HEK293 (cell line): Measurements from ENCODE around the gene EXD3.

Experiments
- CTCF ChIA-PET: fragments of 350-600 bp; formaldehyde crosslinking; extraction: SDS; loops from one replicate; lab custom pipeline; 2021; ENCODE audit warnings: antibody characterized with exemption; lab: Yijun Ruan, JAX
- POLR2A ChIA-PET: fragments of 300-600 bp; formaldehyde crosslinking; extraction: SDS; loops from one replicate; lab custom pipeline; 2020; ENCODE audit warnings: antibody characterized with exemption, inconsistent platforms; lab: Yijun Ruan, JAX
- H3K27ac ChIP-seq: fragments of 200-500 bp; sonication (Bioruptor generic); 2 replicates; pipeline ENCODE4 v1.5.1; 2014; ENCODE audit warnings: low read depth, low read length, control low read depth, inconsistent platforms; ENCODE audit errors: extremely low read depth
- H3K36me3 ChIP-seq, 2 experiments: fragments of 200-500 bp in 1 of 2; sonication (Bioruptor generic) in 1 of 2; 1 replicate in 1 of 2; 2 replicates in 1 of 2; pipeline ENCODE4 v1.5.1; 2014 to 2017; ENCODE audit warnings: inconsistent platforms in 2 of 2, low read length in 2 of 2; ENCODE audit not compliant: control insufficient read depth in 2 of 2, insufficient read depth in 1 of 2
- H3K4me1 ChIP-seq: fragments of 200-500 bp; sonication (Bioruptor generic); 2 replicates; pipeline ENCODE4 v1.5.1; 2014; ENCODE audit warnings: mild to moderate bottlenecking, low read length, inconsistent platforms; ENCODE audit not compliant: control insufficient read depth, insufficient read depth
- H3K4me3 ChIP-seq: 2 replicates; pipeline ENCODE4 v1.5.1; 2011; ENCODE audit warnings: low read depth, mild to moderate bottlenecking, control low read depth, low read length, moderate library complexity
- H3K9me3 ChIP-seq: fragments of 200-500 bp; sonication (Bioruptor generic); 2 replicates; pipeline ENCODE4 v1.5.1; 2014; ENCODE audit warnings: low read depth, low read length, inconsistent platforms; ENCODE audit not compliant: control insufficient read depth, insufficient read depth
- BCL11A ChIP-seq: fragments of 450-650 bp; formaldehyde crosslinking; IDR thresholded peaks from 2 replicates; pipeline ENCODE4 v1.5.1; 2016; ENCODE audit warnings: low read depth, missing biosample characterization, missing genetic modification characterization
- GLI2 ChIP-seq: fragments of 450-650 bp; formaldehyde crosslinking; IDR thresholded peaks from 2 replicates; pipeline ENCODE4; 2017; ENCODE audit warnings: missing biosample characterization, missing genetic modification characterization, low read depth, borderline replicate concordance
- GLIS2 ChIP-seq: fragments of 450-650 bp; formaldehyde crosslinking; IDR thresholded peaks from 2 replicates; pipeline ENCODE4 v1.5.1; 2016; ENCODE audit warnings: missing biosample characterization, missing genetic modification characterization
- HOXA7 ChIP-seq: sonication (generic); formaldehyde crosslinking; IDR thresholded peaks from 2 replicates; pipeline ENCODE4 v1.8.1; 2022; ENCODE audit warnings: missing genetic modification reagents, borderline replicate concordance
- IKZF3 ChIP-seq: fragments of 450-650 bp; IDR thresholded peaks from 2 replicates; pipeline ENCODE4 v1.5.0; 2018; ENCODE audit warnings: missing biosample characterization, mild to moderate bottlenecking, missing genetic modification characterization, moderate library complexity
- KLF9 ChIP-seq: fragments of 450-650 bp; formaldehyde crosslinking; IDR thresholded peaks from 2 replicates; pipeline ENCODE4 v1.5.1; 2016; ENCODE audit warnings: missing biosample characterization, missing genetic modification characterization, low read depth
- MEIS1 ChIP-seq: sonication (generic); formaldehyde crosslinking; IDR thresholded peaks from 2 replicates; pipeline ENCODE4 v1.8.1; 2022; ENCODE audit warnings: missing genetic modification reagents, mild to moderate bottlenecking, borderline replicate concordance
- REPIN1 ChIP-seq: fragments of 450-650 bp; formaldehyde crosslinking; IDR thresholded peaks from 2 replicates; pipeline ENCODE4 v1.5.1; 2017; ENCODE audit warnings: missing biosample characterization, missing genetic modification characterization, low read depth
- SP2 ChIP-seq: fragments of 450-650 bp; formaldehyde crosslinking; IDR thresholded peaks from 2 replicates; pipeline ENCODE4 v1.5.1; 2016; ENCODE audit warnings: missing biosample characterization, missing genetic modification characterization
- ZBTB17 ChIP-seq: fragments of 450-650 bp; formaldehyde crosslinking; IDR thresholded peaks from 2 replicates; pipeline ENCODE4 v1.5.1; 2016; ENCODE audit warnings: missing biosample characterization, missing genetic modification characterization
- ZEB2 ChIP-seq: fragments of 450-650 bp; formaldehyde crosslinking; IDR thresholded peaks from 2 replicates; pipeline ENCODE4 v1.5.1; 2016; ENCODE audit warnings: missing biosample characterization, missing genetic modification characterization
- ZFHX2 ChIP-seq: fragments of 450-650 bp; formaldehyde crosslinking; conservative IDR thresholded peaks from 2 replicates; pipeline ENCODE4 v1.5.1; 2016; ENCODE audit warnings: missing biosample characterization, missing genetic modification characterization
- ZFP41 ChIP-seq: fragments of 450-650 bp; formaldehyde crosslinking; IDR thresholded peaks from 2 replicates; pipeline ENCODE4 v1.5.1; 2016; ENCODE audit warnings: missing biosample characterization, missing genetic modification characterization, borderline replicate concordance
- ZNF133 ChIP-seq: fragments of 450-650 bp; formaldehyde crosslinking; IDR thresholded peaks from 2 replicates; pipeline ENCODE4 v1.5.1; 2016; ENCODE audit warnings: missing biosample characterization, missing genetic modification characterization
- ZNF223 ChIP-seq: fragments of 450-650 bp; formaldehyde crosslinking; IDR thresholded peaks from 2 replicates; pipeline ENCODE4 v1.5.1; 2016; ENCODE audit warnings: missing biosample characterization, missing genetic modification characterization
- ZNF324 ChIP-seq: fragments of 450-650 bp; formaldehyde crosslinking; IDR thresholded peaks from 2 replicates; pipeline ENCODE4 v1.5.1; 2016; ENCODE audit warnings: missing biosample characterization, missing genetic modification characterization
- ZNF335 ChIP-seq: fragments of 450-650 bp; formaldehyde crosslinking; conservative IDR thresholded peaks from 2 replicates; pipeline ENCODE4 v1.5.1; 2016; ENCODE audit warnings: missing biosample characterization, missing genetic modification characterization
- ZNF391 ChIP-seq: fragments of 450-650 bp; formaldehyde crosslinking; IDR thresholded peaks from 2 replicates; pipeline ENCODE4 v1.5.1; 2016; ENCODE audit warnings: low read depth, missing biosample characterization, missing genetic modification characterization, borderline replicate concordance
- ZNF416 ChIP-seq: fragments of 450-650 bp; formaldehyde crosslinking; IDR thresholded peaks from 2 replicates; pipeline ENCODE4 v1.5.1; 2016; ENCODE audit warnings: missing biosample characterization, missing genetic modification characterization
- ZNF423 ChIP-seq: fragments of 450-650 bp; formaldehyde crosslinking; IDR thresholded peaks from 2 replicates; pipeline ENCODE4 v1.5.1; 2016; ENCODE audit warnings: missing biosample characterization, missing genetic modification characterization
- ZNF510 ChIP-seq: fragments of 450-650 bp; formaldehyde crosslinking; IDR thresholded peaks from 2 replicates; pipeline ENCODE4 v1.5.1; 2018; ENCODE audit warnings: mild to moderate bottlenecking, missing genetic modification characterization, missing biosample characterization; ENCODE audit not compliant: insufficient replicate concordance
- ZNF560 ChIP-seq: fragments of 450-650 bp; formaldehyde crosslinking; IDR thresholded peaks from 2 replicates; pipeline ENCODE4 v1.5.1; 2017; ENCODE audit warnings: missing biosample characterization, missing genetic modification characterization, borderline replicate concordance
- ZNF571 ChIP-seq: fragments of 450-650 bp; formaldehyde crosslinking; IDR thresholded peaks from 2 replicates; pipeline ENCODE4 v1.5.0; 2017; ENCODE audit warnings: missing biosample characterization, missing genetic modification characterization
- ZNF585B ChIP-seq: fragments of 450-650 bp; formaldehyde crosslinking; IDR thresholded peaks from 2 replicates; pipeline ENCODE4 v1.5.1; 2016; ENCODE audit warnings: missing biosample characterization, missing genetic modification characterization
- ZNF596 ChIP-seq: fragments of 450-650 bp; IDR thresholded peaks from 2 replicates; pipeline ENCODE4 v1.5.0; 2018; ENCODE audit warnings: missing biosample characterization, mild to moderate bottlenecking, missing genetic modification characterization, moderate library complexity
- ZNF658 ChIP-seq: fragments of 450-650 bp; formaldehyde crosslinking; IDR thresholded peaks from 2 replicates; pipeline ENCODE4; 2016; ENCODE audit warnings: missing biosample characterization, missing genetic modification characterization
- ZNF747 ChIP-seq: fragments of 450-650 bp; formaldehyde crosslinking; IDR thresholded peaks from 2 replicates; pipeline ENCODE4 v1.5.1; 2016; ENCODE audit warnings: missing biosample characterization, missing genetic modification characterization
- ZSCAN30 ChIP-seq: fragments of 450-650 bp; IDR thresholded peaks from 2 replicates; pipeline ENCODE4 v1.5.1; 2018; ENCODE audit warnings: missing biosample characterization, mild to moderate bottlenecking, missing genetic modification characterization, moderate library complexity
- TF ChIP-seq, protein P1 (sequence below): fragments of 450-650 bp; formaldehyde crosslinking; IDR thresholded peaks from 2 replicates; pipeline ENCODE4 v1.5.1; 2016; ENCODE audit warnings: missing biosample characterization, missing genetic modification characterization, borderline replicate concordance
- TF ChIP-seq, protein P2 (sequence below): fragments of 450-650 bp; formaldehyde crosslinking; IDR thresholded peaks from 2 replicates; pipeline ENCODE4 v1.5.1; 2017; ENCODE audit warnings: missing biosample characterization, missing genetic modification characterization
- TF ChIP-seq, protein P3 (sequence below): fragments of 450-650 bp; formaldehyde crosslinking; IDR thresholded peaks from 2 replicates; pipeline ENCODE4 v1.5.1; 2017; ENCODE audit warnings: missing biosample characterization, mild to moderate bottlenecking, missing genetic modification characterization, moderate library complexity

Gene EXD3

DNA sequence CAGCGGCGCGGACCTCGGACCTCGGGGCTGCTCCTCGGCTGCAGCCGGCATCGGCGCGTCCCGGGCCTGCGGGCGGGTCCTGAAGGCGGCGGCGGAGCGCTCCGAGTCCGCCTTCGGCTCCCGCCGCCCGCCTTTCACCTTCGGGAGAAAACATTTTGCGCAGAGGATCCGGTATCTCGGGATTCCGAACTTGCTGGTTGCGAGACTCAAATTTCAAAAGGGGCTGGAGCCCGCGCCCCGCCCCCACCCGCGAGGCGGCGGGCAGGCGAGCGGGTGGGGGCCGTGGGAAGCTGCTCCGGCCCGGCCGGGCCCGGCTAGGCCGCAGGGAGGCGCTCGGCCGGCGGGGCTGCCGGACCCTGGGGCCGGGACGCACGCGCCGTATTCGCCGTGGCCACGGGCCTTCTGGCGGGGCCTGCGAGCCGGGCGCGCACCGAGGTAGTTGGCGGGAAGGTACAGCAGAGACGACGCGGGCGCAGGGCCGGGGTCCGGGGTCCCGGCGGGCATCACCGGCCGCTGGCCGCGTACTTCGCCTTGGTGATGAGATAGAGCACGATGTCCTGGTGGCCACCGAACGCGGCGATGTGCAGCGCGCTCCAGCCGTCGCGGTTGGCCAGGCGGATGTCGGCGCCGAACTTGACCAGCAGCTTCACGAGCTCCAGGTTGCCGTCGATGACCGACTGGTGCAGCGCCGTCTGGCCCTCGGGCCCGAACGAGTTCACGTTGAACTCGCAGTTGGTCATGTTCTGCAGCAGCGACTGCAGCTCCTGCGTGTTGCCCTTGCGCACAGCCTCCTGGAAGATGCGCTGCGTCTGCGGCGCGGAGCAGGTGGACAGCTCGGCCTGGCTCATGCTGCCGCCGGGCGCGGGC is 121.6 kb downstream of the EXD3 start (continued):
- TF ChIP-seq, protein P1, sequence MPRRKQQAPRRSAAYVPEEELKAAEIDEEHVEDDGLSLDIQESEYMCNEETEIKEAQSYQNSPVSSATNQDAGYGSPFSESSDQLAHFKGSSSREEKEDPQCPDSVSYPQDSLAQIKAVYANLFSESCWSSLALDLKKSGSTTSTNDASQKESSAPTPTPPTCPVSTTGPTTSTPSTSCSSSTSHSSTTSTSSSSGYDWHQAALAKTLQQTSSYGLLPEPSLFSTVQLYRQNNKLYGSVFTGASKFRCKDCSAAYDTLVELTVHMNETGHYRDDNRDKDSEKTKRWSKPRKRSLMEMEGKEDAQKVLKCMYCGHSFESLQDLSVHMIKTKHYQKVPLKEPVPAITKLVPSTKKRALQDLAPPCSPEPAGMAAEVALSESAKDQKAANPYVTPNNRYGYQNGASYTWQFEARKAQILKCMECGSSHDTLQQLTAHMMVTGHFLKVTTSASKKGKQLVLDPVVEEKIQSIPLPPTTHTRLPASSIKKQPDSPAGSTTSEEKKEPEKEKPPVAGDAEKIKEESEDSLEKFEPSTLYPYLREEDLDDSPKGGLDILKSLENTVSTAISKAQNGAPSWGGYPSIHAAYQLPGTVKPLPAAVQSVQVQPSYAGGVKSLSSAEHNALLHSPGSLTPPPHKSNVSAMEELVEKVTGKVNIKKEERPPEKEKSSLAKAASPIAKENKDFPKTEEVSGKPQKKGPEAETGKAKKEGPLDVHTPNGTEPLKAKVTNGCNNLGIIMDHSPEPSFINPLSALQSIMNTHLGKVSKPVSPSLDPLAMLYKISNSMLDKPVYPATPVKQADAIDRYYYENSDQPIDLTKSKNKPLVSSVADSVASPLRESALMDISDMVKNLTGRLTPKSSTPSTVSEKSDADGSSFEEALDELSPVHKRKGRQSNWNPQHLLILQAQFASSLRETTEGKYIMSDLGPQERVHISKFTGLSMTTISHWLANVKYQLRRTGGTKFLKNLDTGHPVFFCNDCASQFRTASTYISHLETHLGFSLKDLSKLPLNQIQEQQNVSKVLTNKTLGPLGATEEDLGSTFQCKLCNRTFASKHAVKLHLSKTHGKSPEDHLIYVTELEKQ (tag by site-specific recombination): no peak
- TF ChIP-seq IKZF3 (tag by site-specific recombination) (0 out of 2 replicates have a peak, but pooled peaks have one; percentile 52), ZNF585B (tag by site-specific recombination) (no peak), ZFP41 (tag by site-specific recombination) (no peak), ZNF560 (tag by site-specific recombination) (no peak), ZSCAN30 (peak; percentile 35; the same call in 1 of the 2 replicates), ZNF133 (tag by site-specific recombination) (0 out of 2 replicates have a peak, but pooled peaks have one; percentile 10), ZNF423 (tag by site-specific recombination) (0 out of 2 replicates have a peak, but pooled peaks have one; percentile 29), ZNF391 (tag by site-specific recombination) (0 out of 2 replicates have a peak, but pooled peaks have one; percentile 15), ZNF747 (tag by site-specific recombination) (no peak), ZNF571 (no peak)
- TF ChIP-seq, protein P2, sequence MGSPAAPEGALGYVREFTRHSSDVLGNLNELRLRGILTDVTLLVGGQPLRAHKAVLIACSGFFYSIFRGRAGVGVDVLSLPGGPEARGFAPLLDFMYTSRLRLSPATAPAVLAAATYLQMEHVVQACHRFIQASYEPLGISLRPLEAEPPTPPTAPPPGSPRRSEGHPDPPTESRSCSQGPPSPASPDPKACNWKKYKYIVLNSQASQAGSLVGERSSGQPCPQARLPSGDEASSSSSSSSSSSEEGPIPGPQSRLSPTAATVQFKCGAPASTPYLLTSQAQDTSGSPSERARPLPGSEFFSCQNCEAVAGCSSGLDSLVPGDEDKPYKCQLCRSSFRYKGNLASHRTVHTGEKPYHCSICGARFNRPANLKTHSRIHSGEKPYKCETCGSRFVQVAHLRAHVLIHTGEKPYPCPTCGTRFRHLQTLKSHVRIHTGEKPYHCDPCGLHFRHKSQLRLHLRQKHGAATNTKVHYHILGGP: no peak

DNA sequence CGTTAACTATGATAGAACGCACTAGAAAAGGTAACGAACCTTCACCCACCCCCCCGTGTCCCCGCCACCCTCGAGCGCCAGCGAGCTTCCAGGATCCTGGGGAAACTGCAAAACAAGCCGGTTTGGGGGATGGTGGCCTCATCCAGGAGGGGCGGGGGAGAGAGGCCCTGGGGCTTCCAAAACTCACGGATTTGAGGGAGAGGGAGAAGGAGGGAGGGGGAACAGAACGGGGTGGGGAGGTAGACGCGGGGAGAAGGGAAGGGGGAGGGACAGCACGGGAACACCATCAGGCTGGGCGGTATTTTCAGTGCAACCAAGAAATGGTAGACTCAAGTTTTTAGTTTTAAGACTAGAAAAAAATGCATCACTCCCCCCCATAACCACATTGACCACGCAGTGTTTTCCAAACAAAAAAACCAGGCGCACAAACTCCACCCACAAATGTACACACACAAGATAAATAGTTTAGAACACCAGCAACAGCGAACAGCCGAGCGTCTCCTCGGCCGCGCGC is 122.3 kb downstream of the EXD3 start:
- CTCF ChIA-PET: interaction anchor here (0.5 to 4.9 kb wide), 3 partner anchors 14 to 144 kb away, joined by 4 to 21 read pairs (median 6); no protein-coding TSS in a partner anchor
- POLR2A ChIA-PET: interaction anchor here (0.5 to 3.3 kb wide), 7 partner anchors 12 to 248 kb away, joined by 3 to 40 read pairs (median 3); partner anchors contain the start of genes TPRN and TUBB4B
- Histone ChIP-seq H3K9me3 (no peaks in the 10 kb centered on the region), H3K4me3 (peak overlapping the region; percentile 73), H3K27ac (peak overlapping the region; percentile 91), H3K36me3 (no peaks in the 10 kb centered on the region), H3K4me1 (peaks cover 15% of the 10 kb centered on the region)
- no peak for TF ChIP-seq HOXA7 (CRISPR knock-in tag)
- no peak for TF ChIP-seq ZNF596 (tag by site-specific recombination)
- 0 out of 2 replicates have a peak, but pooled peaks have one; percentile 12 for TF ChIP-seq ZFHX2 (tag by site-specific recombination)
- no peak for TF ChIP-seq ZNF416 (tag by site-specific recombination)
- TF ChIP-seq ZNF324: no peak
- TF ChIP-seq ZNF747 (tag by site-specific recombination): no peak
- peak; percentile 26; the same call in 1 of the 2 replicates for TF ChIP-seq ZBTB17 (tag by site-specific recombination)
- no peak for TF ChIP-seq MEIS1 (CRISPR knock-in tag)
- TF ChIP-seq ZNF510 (tag by site-specific recombination): no peak
- TF ChIP-seq BCL11A: no peak
- TF ChIP-seq ZNF335 (tag by site-specific recombination): peak; percentile 59
- TF ChIP-seq REPIN1 (tag by site-specific recombination): no peak
- no peak for TF ChIP-seq GLI2 (tag by site-specific recombination)
- TF ChIP-seq ZNF658 (tag by site-specific recombination): no peak
- TF ChIP-seq, protein P3, sequence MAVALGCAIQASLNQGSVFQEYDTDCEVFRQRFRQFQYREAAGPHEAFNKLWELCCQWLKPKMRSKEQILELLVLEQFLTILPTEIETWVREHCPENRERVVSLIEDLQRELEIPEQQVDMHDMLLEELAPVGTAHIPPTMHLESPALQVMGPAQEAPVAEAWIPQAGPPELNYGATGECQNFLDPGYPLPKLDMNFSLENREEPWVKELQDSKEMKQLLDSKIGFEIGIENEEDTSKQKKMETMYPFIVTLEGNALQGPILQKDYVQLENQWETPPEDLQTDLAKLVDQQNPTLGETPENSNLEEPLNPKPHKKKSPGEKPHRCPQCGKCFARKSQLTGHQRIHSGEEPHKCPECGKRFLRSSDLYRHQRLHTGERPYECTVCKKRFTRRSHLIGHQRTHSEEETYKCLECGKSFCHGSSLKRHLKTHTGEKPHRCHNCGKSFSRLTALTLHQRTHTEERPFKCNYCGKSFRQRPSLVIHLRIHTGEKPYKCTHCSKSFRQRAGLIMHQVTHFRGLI (tag by site-specific recombination): no peak
- peak; percentile 28 for TF ChIP-seq KLF9 (tag by site-specific recombination)
- TF ChIP-seq SP2 (tag by site-specific recombination): peak; percentile 65
- peak; percentile 57 for TF ChIP-seq GLIS2 (tag by site-specific recombination)
- peak; percentile 82 for TF ChIP-seq ZEB2 (tag by site-specific recombination)
- no peak for TF ChIP-seq ZNF223 (tag by site-specific recombination)
